Vagina (tissue), 2 donors: Measurements from ENCODE around the gene MRM2.

ENCODE experiments used
- CTCF ChIP-seq, 3 experiments: fragments of 450-650 bp in 2 of 3; fragments of 200-600 bp in 1 of 3; sonication (generic) in 1 of 3; IDR thresholded peaks; one replicate each; pipeline ENCODE4 v1.5.1; 2017 to 2019; ENCODE audit warnings: antibody characterized with exemption in 3 of 3, mild to moderate bottlenecking in 2 of 3, moderate library complexity in 2 of 3
- POLR2A ChIP-seq, 2 donors: fragments of 450-650 bp; IDR thresholded peaks; one replicate each; pipeline ENCODE4 v1.6.1; 2017; ENCODE audit warnings: antibody characterized with exemption in 2 of 2, mild to moderate bottlenecking in 2 of 2, moderate library complexity in 2 of 2

- TF ChIP-seq CTCF (IDR thresholded peaks at IDR 0.05) (no peak), POLR2A (IDR thresholded peaks at IDR 0.05) (no peak)
These were observed 16.2 kb downstream of the MRM2 start for GRCh38 chr7:2225830-2226229.
